Measurements from ENCODE around the gene SLFN11. TPM values are rescaled to one million over a fixed set of nuclear protein-coding genes. Genes with fewer than 3 reads are reported as not detected.
"Not testable (repeated sequence)": the region's sequence is repeated elsewhere in the genome, so short reads cannot be mapped to it uniquely, and the experiment has no call there.

SLFN11 gene
- total RNA-seq, 2 donors from 2014 or later, result 9.2 to 16.6 TPM

GRCh38 chr17:35312790-35313711 is 60.4 kb downstream of the SLFN11 start:
- ATAC-seq (peak; percentile 82), DNase-seq (peak; percentile 35 to 64 (median 48))
- no peaks in the 10 kb centered on the region for H3K36me3 ChIP-seq (replicated peaks in 1 of 2; ENCODE audit: insufficient read depth in 1 of 2, low read depth in 2 of 2)
- WGBS, 2 donors, result 3 to 4% methylated on average over 6 to 20 of the region's 20 CpGs
- intact Hi-C loops (cut with DNase I), result loop anchor here (5.0 to 10.0 kb wide), 3 partner anchors 148 to 432 kb away; partner anchors contain the start of gene SLFN12L
- H3K27me3 ChIP-seq, result peaks cover 0 to 3% of the 10 kb centered on the region in 2 donors
- peaks cover 9% of the 10 kb centered on the region for H3K4me1 ChIP-seq
- H3K9me3 ChIP-seq, result no peaks in the 10 kb centered on the region
- no peak overlapping the region for H3K4me3 ChIP-seq
- TF ChIP-seq POLR2A (IDR thresholded peaks at IDR 0.05) (no peak), CTCF (IDR thresholded peaks at IDR 0.05) (peak; percentile 43 to 80 (median 72))
- peak overlapping the region in 1 of 4 donors; percentile 8 for H3K27ac ChIP-seq

GRCh38 chr17:35312346-35312745 is 61.1 kb downstream of the SLFN11 start:
- Histone ChIP-seq H3K27ac (no peak overlapping the region), H3K27me3 (peaks cover 0 to 3% of the 10 kb centered on the region in 2 donors), H3K36me3 (replicated peaks in 1 of 2; ENCODE audit: insufficient read depth in 1 of 2, low read depth in 2 of 2) (no peaks in the 10 kb centered on the region), H3K4me1 (peaks cover 9% of the 10 kb centered on the region), H3K4me3 (no peak overlapping the region), H3K9me3 (no peaks in the 10 kb centered on the region)
- WGBS, 2 donors, result 51 to 61% methylated on average over 3 of the region's 3 CpGs
- ATAC-seq, result no peak
- intact Hi-C loops (cut with DNase I), result loop anchor here (5.0 to 10.0 kb wide), 3 partner anchors 148 to 432 kb away; partner anchors contain the start of gene SLFN12L
- TF ChIP-seq POLR2A (IDR thresholded peaks at IDR 0.05) (no peak), CTCF (IDR thresholded peaks at IDR 0.05) (no peak)
- DNase-seq, result no peak

DNA sequence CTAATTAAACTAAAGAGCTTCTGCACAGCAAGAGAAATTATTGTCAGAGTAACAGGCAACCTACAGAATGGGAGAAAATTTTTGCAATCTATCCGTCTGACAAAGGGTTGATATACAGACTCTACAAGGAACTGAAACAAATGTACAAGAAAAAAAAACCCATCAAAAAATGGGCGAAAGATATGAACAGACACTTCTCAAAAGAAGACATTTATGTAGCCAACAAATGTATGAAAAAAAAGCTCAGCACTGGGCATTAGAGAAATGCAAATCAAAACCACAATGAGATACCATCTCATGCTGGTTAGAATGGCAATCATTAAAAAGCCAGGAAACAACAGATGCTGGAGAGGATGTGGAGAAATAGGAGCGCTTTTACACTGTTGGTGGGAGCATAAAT is 64.1 kb downstream of the SLFN11 start:
- H3K27me3 ChIP-seq; H3K4me3 ChIP-seq; DNase-seq; H3K9me3 ChIP-seq; H3K4me1 ChIP-seq; H3K27ac ChIP-seq; ATAC-seq; H3K36me3 ChIP-seq (replicated peaks in 1 of 2; ENCODE audit: insufficient read depth in 1 of 2, low read depth in 2 of 2); intact Hi-C loops (cut with DNase I): not testable (repeated sequence)
- 48 to 72% methylated on average over 3 of the region's 3 CpGs for WGBS, 2 donors

Small RNAs within 50 kb of the gene (small RNA-seq; reads per million reads assigned to genes)
- gene AC060766.3 (not detected), gene AC060766.5 (not detected)

Other genes with a start within 250 kb of the SLFN11 start
- 10 to 100 TPM; 12.9 to 17.9 TPM for gene NLE1, start 231.3 kb downstream of the SLFN11 start, total RNA-seq
- not detected for gene UNC45B, start 225.8 kb downstream of the SLFN11 start, total RNA-seq
- gene SLC35G3, start 179.2 kb downstream of the SLFN11 start, total RNA-seq, result not detected
- gene SLFN5, start 130.5 kb downstream of the SLFN11 start, total RNA-seq, result 1 to 10 TPM; 7.8 to 8.9 TPM
- 1 to 10 TPM; 4.9 to 6.0 TPM for gene SLFN12, start 58.9 kb upstream of the SLFN11 start, total RNA-seq
- gene SLFN13, start 75.1 kb upstream of the SLFN11 start, total RNA-seq, result 1 to 10 TPM; 2.1 to 2.3 TPM
- 1 to 10 TPM in 1 of 2 donors, under 1 TPM in 1; 0.78 to 1.6 TPM for gene SLFN12L, start 164.1 kb upstream of the SLFN11 start, total RNA-seq
- gene SLFN14, start 187.2 kb upstream of the SLFN11 start, total RNA-seq, result not detected
- gene PEX12, start 204.9 kb upstream of the SLFN11 start, total RNA-seq, result 1 to 10 TPM; 3.0 to 3.4 TPM
- 10 to 100 TPM; 29.3 to 43.6 TPM for gene AP2B1, start 213.7 kb upstream of the SLFN11 start, total RNA-seq